GM23248 (cell line): ENCODE results near the gene CACNA1C.

Experiments used
- EZH2 ChIP-seq: fragments of 200-600 bp; sonication (generic); IDR thresholded peaks from 2 replicates; pipeline ENCODE4 v1.6.1; 2018; ENCODE audit warnings: antibody characterized with exemption, mild to moderate bottlenecking; ENCODE audit not compliant: insufficient read depth, poor library complexity, severe bottlenecking
- EZH2phosphoT487 ChIP-seq: fragments of 200-600 bp; sonication (generic); IDR thresholded peaks from 2 replicates; pipeline ENCODE4 v1.6.1; 2018; ENCODE audit warnings: antibody characterized with exemption, moderate library complexity, mild to moderate bottlenecking, low read depth; ENCODE audit not compliant: insufficient read depth

- TF ChIP-seq EZH2 (no peak), EZH2phosphoT487 (no peak)
Measured at GRCh38 chr12:2429032-2429431, 376.2 kb downstream of the CACNA1C start.
